ENCODE results near the gene SDK1. TPM values are rescaled to one million over a fixed set of nuclear protein-coding genes. Genes with fewer than 3 reads are reported as not detected.

SDK1 gene
- total and polyA plus RNA-seq, 2 of the 8 experiments (the other 6 are each of a cell fraction or from before 2014, with no cell fraction given), result 3.3 to 7.2 TPM

DNA sequence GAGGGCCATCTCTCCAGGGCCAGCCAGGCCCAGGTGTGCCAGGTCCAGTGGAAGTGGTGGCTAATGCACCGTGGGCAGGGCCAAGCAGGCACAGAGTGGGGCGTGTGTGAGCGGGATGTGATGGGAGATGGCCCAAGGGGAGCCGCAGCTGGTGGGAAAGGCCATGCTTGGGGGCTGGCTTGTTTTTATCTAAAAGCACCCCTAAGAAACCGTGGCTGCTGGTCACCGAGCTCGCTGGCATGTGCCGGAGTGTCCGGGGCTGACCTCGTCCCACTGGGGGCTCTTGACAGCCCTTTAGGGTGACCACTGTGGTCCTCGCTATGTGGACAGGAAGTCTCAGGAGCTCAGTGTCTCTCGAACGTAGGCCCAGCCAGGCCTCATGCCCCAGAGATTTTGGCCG lies 798.6 kb downstream of the SDK1 start (continued):
- TF ChIP-seq, protein P1, sequence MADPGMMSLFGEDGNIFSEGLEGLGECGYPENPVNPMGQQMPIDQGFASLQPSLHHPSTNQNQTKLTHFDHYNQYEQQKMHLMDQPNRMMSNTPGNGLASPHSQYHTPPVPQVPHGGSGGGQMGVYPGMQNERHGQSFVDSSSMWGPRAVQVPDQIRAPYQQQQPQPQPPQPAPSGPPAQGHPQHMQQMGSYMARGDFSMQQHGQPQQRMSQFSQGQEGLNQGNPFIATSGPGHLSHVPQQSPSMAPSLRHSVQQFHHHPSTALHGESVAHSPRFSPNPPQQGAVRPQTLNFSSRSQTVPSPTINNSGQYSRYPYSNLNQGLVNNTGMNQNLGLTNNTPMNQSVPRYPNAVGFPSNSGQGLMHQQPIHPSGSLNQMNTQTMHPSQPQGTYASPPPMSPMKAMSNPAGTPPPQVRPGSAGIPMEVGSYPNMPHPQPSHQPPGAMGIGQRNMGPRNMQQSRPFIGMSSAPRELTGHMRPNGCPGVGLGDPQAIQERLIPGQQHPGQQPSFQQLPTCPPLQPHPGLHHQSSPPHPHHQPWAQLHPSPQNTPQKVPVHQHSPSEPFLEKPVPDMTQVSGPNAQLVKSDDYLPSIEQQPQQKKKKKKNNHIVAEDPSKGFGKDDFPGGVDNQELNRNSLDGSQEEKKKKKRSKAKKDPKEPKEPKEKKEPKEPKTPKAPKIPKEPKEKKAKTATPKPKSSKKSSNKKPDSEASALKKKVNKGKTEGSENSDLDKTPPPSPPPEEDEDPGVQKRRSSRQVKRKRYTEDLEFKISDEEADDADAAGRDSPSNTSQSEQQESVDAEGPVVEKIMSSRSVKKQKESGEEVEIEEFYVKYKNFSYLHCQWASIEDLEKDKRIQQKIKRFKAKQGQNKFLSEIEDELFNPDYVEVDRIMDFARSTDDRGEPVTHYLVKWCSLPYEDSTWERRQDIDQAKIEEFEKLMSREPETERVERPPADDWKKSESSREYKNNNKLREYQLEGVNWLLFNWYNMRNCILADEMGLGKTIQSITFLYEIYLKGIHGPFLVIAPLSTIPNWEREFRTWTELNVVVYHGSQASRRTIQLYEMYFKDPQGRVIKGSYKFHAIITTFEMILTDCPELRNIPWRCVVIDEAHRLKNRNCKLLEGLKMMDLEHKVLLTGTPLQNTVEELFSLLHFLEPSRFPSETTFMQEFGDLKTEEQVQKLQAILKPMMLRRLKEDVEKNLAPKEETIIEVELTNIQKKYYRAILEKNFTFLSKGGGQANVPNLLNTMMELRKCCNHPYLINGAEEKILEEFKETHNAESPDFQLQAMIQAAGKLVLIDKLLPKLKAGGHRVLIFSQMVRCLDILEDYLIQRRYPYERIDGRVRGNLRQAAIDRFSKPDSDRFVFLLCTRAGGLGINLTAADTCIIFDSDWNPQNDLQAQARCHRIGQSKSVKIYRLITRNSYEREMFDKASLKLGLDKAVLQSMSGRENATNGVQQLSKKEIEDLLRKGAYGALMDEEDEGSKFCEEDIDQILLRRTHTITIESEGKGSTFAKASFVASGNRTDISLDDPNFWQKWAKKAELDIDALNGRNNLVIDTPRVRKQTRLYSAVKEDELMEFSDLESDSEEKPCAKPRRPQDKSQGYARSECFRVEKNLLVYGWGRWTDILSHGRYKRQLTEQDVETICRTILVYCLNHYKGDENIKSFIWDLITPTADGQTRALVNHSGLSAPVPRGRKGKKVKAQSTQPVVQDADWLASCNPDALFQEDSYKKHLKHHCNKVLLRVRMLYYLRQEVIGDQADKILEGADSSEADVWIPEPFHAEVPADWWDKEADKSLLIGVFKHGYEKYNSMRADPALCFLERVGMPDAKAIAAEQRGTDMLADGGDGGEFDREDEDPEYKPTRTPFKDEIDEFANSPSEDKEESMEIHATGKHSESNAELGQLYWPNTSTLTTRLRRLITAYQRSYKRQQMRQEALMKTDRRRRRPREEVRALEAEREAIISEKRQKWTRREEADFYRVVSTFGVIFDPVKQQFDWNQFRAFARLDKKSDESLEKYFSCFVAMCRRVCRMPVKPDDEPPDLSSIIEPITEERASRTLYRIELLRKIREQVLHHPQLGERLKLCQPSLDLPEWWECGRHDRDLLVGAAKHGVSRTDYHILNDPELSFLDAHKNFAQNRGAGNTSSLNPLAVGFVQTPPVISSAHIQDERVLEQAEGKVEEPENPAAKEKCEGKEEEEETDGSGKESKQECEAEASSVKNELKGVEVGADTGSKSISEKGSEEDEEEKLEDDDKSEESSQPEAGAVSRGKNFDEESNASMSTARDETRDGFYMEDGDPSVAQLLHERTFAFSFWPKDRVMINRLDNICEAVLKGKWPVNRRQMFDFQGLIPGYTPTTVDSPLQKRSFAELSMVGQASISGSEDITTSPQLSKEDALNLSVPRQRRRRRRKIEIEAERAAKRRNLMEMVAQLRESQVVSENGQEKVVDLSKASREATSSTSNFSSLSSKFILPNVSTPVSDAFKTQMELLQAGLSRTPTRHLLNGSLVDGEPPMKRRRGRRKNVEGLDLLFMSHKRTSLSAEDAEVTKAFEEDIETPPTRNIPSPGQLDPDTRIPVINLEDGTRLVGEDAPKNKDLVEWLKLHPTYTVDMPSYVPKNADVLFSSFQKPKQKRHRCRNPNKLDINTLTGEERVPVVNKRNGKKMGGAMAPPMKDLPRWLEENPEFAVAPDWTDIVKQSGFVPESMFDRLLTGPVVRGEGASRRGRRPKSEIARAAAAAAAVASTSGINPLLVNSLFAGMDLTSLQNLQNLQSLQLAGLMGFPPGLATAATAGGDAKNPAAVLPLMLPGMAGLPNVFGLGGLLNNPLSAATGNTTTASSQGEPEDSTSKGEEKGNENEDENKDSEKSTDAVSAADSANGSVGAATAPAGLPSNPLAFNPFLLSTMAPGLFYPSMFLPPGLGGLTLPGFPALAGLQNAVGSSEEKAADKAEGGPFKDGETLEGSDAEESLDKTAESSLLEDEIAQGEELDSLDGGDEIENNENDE (IDR thresholded peaks at IDR 0.05; ENCODE audit: insufficient replicate concordance, low read length), result no peak
- no peak for TF ChIP-seq YY1 (IDR thresholded peaks at IDR 0.05; ENCODE audit: low read depth, low read length)
- no peak for TF ChIP-seq SUZ12 (IDR thresholded peaks at IDR 0.05; ENCODE audit: low read length)
- TF ChIP-seq POLR2AphosphoS5 (IDR thresholded peaks at IDR 0.05; ENCODE audit: low read depth, low read length), result no peak
- no peak for TF ChIP-seq RFX5 (IDR thresholded peaks at IDR 0.05; ENCODE audit: borderline replicate concordance, low read depth, low read length)
- TF ChIP-seq RXRA (IDR thresholded peaks at IDR 0.05; ENCODE audit: insufficient read depth, low read depth, low read length), result no peak
- no peak for TF ChIP-seq POU5F1 (IDR thresholded peaks at IDR 0.05; ENCODE audit: low read depth, low read length)
